ENCODE measurements around the gene CHRNB1. TPM values are rescaled to one million over a fixed set of nuclear protein-coding genes. Genes with fewer than 3 reads are reported as not detected.
A peak's percentile ranks its signal among the peaks of the same experiment; 100 is the strongest.

Gene CHRNB1
- total RNA-seq = 10 to 100 TPM in 2 of 3 donors, 1 to 10 TPM in 1; 8.5 to 11.8 (median 11.7) TPM

GRCh38 chr17:7444682-7445618, at the start of gene CHRNB1:
Gene CHRNB1 (plus strand): TSS chr17:7445061. CDS start chr17:7445128, 67 bp downstream.
- TF ChIP-seq CTCF (IDR thresholded peaks at IDR 0.05) = peak in 1 of 3 donors; percentile 11
- no peak for TF ChIP-seq POLR2A (IDR thresholded peaks at IDR 0.05)
- TF ChIP-seq POLR2AphosphoS5 (IDR thresholded peaks at IDR 0.05) = no peak
- peak in 1 of 2 donors; percentile 59 for DNase-seq (ENCODE audit: low spot score in 2 of 2)
- intact Hi-C loops (cut with DNase I; ENCODE audit: low total_unique reads) = no loop called here
- Histone ChIP-seq H3K36me3 (no peaks in the 10 kb centered on the region), H3K4me3 (peak within 1 kb of the TSS; percentile 20 to 61 (median 54)), H3K9me3 (no peaks in the 10 kb centered on the region), H3K27ac (peak within 1 kb of the TSS; percentile 16 to 60), H3K27me3 (no peaks in the 10 kb centered on the region), H3K4me1 (peaks cover 0 to 9% of the 10 kb centered on the region in 2 donors)

GRCh38 chr17:7396147-7396546, 48.7 kb upstream of the CHRNB1 start:
- Histone ChIP-seq H3K27me3 (no peaks in the 10 kb centered on the region), H3K9me3 (no peaks in the 10 kb centered on the region), H3K36me3 (no peaks in the 10 kb centered on the region), H3K4me1 (peaks cover 0 to 7% of the 10 kb centered on the region in 2 donors), H3K27ac (no peak overlapping the region), H3K4me3 (no peak overlapping the region)
- no peak for TF ChIP-seq CTCF (IDR thresholded peaks at IDR 0.05)
- no peak for TF ChIP-seq POLR2A (IDR thresholded peaks at IDR 0.05)
- TF ChIP-seq POLR2AphosphoS5 (IDR thresholded peaks at IDR 0.05) = no peak
- intact Hi-C loops (cut with DNase I; ENCODE audit: low total_unique reads) = loop anchor here (5.0 kb wide), 1 partner anchor 774 kb away; no protein-coding TSS in a partner anchor
- no peak for DNase-seq (ENCODE audit: low spot score in 2 of 2)

GRCh38 chr17:7398612-7399011, 46.2 kb upstream of the CHRNB1 start:
- H3K36me3 ChIP-seq = no peaks in the 10 kb centered on the region
- intact Hi-C loops (cut with DNase I; ENCODE audit: low total_unique reads) = loop anchor here (5.0 kb wide), 1 partner anchor 776 kb away; no protein-coding TSS in a partner anchor
- TF ChIP-seq CTCF (IDR thresholded peaks at IDR 0.05) = no peak
- no peak for TF ChIP-seq POLR2AphosphoS5 (IDR thresholded peaks at IDR 0.05)
- TF ChIP-seq POLR2A (IDR thresholded peaks at IDR 0.05) = no peak
- no peaks in the 10 kb centered on the region for H3K9me3 ChIP-seq
- H3K4me3 ChIP-seq = no peak overlapping the region
- peaks cover 0 to 8% of the 10 kb centered on the region in 2 donors for H3K4me1 ChIP-seq
- H3K27me3 ChIP-seq = no peaks in the 10 kb centered on the region
- no peak overlapping the region for H3K27ac ChIP-seq
- DNase-seq (ENCODE audit: low spot score in 2 of 2) = no peak

- intact Hi-C loops (cut with DNase I; ENCODE audit: low total_unique reads) = no loop called here
- H3K27ac ChIP-seq = peak overlapping the region; percentile 84 to 92
- no peaks in the 10 kb centered on the region for H3K36me3 ChIP-seq
- H3K4me3 ChIP-seq = peak overlapping the region; percentile 57 to 89 (median 80)
- DNase-seq (ENCODE audit: low spot score in 2 of 2) = no peak
- H3K27me3 ChIP-seq = no peaks in the 10 kb centered on the region
- H3K9me3 ChIP-seq = no peaks in the 10 kb centered on the region
- TF ChIP-seq POLR2AphosphoS5 (IDR thresholded peaks at IDR 0.05) (no peak), POLR2A (IDR thresholded peaks at IDR 0.05) (no peak), CTCF (IDR thresholded peaks at IDR 0.05) (no peak)
- peaks cover 4 to 8% of the 10 kb centered on the region in 2 donors for H3K4me1 ChIP-seq
Observed at GRCh38 chr17:7403043-7403726, 41.7 kb upstream of the CHRNB1 start.

- Histone ChIP-seq H3K4me3 (peak overlapping the region; percentile 57 to 89 (median 80)), H3K4me1 (peaks cover 4 to 8% of the 10 kb centered on the region in 2 donors), H3K9me3 (no peaks in the 10 kb centered on the region), H3K27ac (peak overlapping the region; percentile 84 to 92), H3K36me3 (no peaks in the 10 kb centered on the region), H3K27me3 (no peaks in the 10 kb centered on the region)
- TF ChIP-seq POLR2AphosphoS5 (IDR thresholded peaks at IDR 0.05) = no peak
- TF ChIP-seq CTCF (IDR thresholded peaks at IDR 0.05) = peak in 1 of 3 donors; percentile 27
- intact Hi-C loops (cut with DNase I; ENCODE audit: low total_unique reads) = no loop called here
- no peak for DNase-seq (ENCODE audit: low spot score in 2 of 2)
Observed at GRCh38 chr17:7403727-7403976, 41.2 kb upstream of the CHRNB1 start.
